ENCODE results near the gene HOXC9.

Gene HOXC9

DNA sequence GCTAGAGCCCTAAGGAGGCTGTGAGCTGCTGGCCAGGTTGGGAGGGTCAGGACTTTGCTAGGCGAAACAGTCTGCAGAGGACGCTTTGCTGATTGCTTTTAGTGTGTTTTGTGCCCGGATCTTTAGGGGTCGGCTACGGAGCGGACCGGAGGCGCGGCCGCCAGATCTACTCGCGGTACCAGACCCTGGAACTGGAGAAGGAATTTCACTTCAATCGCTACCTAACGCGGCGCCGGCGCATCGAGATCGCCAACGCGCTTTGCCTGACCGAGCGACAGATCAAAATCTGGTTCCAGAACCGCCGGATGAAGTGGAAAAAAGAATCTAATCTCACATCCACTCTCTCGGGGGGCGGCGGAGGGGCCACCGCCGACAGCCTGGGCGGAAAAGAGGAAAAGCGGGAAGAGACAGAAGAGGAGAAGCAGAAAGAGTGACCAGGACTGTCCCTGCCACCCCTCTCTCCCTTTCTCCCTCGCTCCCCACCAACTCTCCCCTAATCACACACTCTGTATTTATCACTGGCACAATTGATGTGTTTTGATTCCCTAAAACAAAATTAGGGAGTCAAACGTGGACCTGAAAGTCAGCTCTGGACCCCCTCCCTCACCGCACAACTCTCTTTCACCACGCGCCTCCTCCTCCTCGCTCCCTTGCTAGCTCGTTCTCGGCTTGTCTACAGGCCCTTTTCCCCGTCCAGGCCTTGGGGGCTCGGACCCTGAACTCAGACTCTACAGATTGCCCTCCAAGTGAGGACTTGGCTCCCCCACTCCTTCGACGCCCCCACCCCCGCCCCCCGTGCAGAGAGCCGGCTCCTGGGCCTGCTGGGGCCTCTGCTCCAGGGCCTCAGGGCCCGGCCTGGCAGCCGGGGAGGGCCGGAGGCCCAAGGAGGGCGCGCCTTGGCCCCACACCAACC lies 29.8 kb downstream of the HOXC9 start:
- no peak for DNase-seq

DNA sequence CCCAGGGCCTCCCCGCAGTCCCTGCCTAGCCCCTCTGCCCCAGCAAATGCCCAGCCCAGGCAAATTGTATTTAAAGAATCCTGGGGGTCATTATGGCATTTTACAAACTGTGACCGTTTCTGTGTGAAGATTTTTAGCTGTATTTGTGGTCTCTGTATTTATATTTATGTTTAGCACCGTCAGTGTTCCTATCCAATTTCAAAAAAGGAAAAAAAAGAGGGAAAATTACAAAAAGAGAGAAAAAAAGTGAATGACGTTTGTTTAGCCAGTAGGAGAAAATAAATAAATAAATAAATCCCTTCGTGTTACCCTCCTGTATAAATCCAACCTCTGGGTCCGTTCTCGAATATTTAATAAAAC lies 30.5 kb downstream of the HOXC9 start:
- no peak for DNase-seq

DNA sequence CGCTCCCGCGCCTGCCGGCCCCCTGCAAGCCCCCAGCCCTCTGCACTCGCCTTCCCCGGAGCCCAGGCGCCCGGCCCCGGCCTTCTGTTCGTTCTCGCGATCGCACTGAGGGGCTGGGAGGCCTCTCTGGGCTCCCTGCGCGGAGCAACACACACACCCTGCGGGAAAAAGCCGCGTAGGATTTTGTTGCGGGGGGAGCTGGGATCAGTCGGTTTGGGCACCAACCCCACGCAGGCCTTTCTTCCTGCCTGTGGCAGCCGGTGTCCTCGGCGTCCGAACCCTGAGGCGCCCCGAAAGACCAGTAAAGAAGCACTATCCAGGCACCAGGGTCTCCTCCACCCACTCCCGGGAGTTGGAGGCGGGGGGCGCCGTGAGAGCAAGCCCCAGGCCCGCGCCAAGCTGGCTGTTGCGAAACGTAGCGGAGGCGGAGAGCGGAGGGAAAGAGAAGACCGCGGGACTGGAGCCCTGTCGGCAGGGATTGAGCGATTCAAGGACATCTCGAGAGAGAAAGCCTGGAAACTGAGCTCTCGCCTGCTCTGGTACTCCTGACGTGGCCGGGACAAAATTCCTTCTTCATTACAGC lies 31.0 kb downstream of the HOXC9 start:
- DNase-seq = no peak

DNA sequence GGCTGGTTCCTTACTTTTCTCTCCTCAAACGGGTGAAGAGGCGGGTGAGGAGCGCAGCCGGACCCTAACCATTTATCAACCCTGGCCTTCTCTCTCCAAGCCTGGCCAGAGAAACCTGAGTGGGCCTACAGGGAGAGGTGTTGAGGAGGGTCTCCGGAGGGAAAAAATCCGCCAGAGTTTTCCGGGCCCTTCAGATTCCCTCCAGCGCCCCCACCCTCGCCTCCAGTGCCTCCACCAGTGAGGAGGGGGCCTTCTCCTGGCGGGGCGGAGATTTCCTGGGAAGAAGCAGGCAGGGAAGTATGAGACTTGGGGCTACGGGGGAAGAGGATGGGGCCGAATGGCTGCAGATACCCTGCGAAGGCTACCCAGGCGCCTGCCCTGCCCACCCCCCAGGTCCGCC lies 31.5 kb downstream of the HOXC9 start:
- no peak for DNase-seq

DNA sequence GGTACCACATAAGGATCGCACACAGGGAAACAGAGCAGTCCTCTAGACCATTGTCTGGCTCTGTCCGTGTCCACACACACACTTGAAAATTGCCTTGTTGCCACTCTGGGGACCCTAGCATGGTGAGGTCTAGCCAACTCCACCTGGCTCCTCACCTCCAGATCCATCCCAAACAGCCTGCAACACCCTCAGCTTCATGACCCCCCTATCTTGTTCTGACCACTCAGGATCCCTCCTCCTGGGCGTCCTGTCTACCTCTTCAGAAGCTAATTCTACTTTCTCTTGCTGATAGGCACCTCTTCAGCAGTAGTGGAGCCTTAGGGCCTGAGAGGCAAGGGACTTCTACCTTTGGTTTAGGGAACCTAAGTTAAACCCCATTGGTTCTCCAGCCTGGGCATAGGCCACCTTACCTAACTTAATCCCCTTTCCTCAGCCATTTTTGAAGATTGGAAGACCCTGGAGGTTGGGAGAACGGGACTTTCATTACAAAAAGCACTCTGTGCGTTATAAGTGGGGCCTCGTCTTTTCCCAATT lies 32.2 kb downstream of the HOXC9 start:
- DNase-seq = no peak

DNA sequence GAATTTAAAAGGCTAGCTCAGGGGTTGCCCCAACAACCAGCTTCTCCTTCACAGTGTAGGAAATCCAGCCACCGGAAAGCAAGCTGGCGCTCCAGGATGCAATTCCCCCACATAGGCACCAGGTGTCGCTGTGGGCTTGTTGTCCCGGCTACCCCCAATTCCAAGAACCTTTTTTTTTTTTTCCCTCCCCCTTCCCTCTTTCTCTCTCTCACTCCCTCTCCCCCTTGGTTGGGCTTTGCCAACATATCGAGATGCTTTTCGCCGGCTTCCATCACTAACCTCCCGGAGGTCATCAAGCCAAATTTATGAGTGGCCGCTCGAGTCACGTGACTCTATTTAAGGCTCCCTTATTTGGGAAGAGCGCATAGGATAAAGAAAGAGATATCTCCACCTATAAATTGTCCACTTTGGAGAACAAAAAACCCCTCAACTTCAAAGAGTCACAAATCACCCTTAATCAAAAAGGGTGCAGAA lies 32.7 kb downstream of the HOXC9 start, which contains the start of gene HOXC5:
TSS of gene HOXC5 (plus strand) at position 424 of the 474 bp plus-strand sequence. CDS start 73 bp downstream, outside the sequence.
- peak; percentile 47 for DNase-seq

DNA sequence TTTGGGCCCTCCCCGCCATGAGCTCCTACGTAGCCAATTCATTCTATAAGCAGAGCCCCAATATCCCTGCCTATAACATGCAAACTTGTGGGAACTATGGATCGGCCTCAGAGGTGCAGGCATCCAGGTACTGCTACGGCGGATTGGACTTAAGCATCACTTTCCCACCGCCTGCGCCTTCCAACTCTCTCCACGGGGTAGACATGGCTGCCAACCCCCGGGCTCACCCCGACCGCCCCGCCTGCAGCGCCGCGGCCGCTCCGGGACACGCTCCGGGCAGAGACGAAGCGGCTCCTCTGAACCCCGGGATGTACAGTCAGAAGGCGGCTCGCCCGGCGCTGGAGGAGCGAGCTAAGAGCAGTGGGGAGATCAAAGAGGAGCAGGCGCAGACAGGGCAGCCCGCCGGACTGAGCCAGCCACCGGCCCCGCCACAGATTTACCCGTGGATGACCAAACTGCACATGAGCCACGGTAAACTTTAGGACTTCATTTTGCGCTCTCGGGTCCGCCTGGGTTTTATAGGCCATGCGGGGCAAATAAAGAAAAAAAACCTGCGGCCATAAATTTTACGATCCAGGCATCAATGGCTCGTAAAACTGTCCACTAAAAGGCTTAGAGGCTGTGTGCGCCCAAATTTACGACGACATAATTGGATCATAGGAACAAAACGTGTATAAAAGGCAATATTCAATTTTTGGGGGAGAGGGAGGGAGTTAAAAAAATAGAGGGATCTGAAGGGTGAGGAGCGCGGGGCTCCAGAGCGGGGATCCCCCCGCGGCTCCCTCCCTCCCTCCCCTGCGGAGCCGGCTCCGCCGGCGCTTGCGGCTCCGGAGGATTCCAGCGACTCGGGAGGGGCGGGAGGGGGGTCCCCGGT lies 33.4 kb downstream of the HOXC9 start:
- DNase-seq = no peak

DNA sequence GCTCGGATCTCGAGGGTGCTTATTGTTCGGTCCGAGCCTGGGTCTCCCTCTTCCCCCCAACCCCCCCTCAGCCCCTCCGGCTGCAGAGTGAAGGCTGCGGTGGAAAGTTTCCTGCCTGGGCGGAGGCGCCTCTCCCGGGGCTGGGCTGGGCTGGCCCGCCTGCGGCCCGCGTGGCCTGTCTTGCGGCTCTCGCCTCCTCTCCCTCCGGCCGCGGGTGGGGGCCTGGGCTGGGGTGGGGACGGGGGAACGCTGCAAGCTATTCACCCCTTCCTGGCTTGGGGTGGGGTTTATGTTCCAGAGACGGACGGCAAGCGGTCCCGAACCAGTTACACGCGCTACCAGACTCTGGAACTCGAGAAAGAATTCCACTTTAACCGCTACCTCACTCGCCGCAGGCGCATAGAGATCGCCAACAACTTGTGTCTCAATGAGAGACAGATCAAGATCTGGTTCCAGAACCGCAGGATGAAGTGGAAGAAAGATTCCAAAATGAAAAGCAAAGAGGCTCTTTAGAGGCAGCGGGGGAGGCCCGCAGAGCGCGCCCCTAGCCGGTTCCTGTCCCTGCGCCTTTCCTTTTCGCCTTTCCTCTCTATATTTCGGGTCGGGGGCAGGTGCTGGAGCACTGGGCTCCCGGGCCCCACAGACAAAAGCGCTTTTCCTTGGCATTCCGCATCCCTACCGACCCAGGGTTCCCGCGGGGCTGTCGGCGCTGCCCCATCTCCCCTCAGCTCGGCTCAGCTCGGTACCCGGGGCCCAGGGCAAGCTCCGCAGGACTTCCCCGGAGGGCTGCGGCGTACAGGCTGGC lies 34.2 kb downstream of the HOXC9 start:
- DNase-seq = no peak

DNA sequence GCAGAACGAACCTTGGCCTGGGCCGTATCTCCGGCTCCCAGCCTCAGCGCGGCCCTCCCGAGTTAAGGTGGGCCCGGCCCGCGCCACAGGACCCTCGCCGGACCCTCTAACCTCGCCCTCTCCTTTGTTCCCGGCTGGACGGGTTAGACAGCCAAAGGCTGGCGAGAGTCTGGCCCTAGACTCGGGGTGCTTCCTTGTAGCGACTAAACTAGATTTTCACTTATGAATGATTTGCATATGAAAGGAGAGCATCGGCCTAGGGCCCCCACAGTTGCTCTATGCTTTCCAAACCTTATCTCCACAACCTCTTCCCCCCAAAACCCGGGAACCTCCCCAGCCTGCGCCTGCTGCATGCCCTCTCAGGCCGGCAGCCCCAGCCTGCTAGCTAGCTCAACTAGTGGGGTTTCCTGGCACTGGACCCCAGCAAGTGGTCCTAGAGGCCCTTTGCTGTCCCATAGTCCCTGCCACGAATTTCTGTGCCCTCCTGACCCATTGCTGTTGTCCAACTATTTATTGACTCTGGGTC lies 34.9 kb downstream of the HOXC9 start:
- no peak for DNase-seq

DNA sequence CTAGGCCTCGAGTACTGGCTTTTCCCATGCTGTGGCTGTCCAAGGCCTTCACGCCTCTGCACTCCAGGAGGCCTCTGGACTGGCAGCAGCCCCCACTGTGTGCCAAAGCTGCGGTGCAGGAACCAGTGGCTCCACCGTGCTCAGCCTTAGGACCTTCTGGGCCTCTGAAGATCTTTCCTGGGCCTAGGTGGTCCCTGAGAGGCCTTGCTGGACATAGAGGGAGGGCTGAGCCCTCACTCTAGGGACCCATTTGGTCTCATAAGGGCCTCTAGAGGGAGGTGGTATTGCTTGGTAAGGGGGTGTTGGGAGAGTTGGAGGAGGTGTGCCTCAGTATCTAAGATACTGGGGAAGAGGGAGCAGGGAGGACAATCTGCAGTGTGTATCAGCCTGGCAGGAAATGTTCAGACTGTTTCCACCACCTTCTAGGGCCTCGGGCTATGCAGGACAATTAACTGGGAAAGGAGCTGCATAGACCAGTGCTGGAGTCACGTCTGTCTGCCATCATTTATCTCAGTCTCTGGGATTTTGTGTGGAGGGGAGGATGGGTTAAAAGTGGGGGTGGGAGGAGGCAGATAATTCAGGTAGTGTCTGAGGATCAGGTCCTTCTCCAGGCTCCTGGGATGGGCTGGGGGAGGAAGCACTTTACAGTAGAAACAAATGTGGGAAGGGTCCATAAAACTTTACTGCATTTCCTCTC lies 35.8 kb downstream of the HOXC9 start:
- DNase-seq = no peak

DNA sequence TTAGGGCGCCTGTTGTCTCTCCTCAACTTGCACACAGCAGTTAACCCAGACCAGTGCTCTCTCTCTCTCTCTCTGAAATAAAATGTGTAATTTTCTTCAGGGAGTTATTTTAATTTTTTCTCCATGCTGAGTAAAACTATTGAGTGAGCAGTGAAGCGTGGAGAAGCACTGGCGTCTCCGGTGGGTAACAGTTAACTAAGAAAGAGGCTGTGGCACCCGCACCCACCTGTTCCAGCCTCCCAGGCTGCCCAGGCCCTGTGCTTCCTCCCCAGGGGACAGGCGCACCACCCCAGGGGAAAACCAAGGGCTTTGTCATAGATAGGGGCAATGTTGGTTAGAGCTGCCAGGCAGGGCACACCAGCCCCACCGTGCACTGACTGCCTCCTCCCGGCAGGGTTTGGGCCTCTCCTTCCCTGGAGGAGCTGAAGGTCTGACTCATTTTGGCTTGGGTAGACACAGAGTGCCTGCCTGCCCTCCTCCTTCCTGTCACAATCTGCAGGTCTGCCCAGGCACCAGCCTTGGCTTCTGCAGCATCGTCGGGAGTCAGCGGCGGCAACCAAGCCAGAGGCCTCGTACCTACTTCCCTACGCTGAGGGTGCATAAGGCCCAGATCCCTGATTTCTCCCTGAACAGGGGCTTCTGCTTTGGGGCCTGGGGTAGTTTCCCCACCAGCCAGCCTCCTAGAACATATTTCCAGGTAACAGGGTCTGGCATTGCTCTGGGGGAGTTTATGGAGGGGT lies 36.8 kb downstream of the HOXC9 start:
- DNase-seq = no peak

DNA sequence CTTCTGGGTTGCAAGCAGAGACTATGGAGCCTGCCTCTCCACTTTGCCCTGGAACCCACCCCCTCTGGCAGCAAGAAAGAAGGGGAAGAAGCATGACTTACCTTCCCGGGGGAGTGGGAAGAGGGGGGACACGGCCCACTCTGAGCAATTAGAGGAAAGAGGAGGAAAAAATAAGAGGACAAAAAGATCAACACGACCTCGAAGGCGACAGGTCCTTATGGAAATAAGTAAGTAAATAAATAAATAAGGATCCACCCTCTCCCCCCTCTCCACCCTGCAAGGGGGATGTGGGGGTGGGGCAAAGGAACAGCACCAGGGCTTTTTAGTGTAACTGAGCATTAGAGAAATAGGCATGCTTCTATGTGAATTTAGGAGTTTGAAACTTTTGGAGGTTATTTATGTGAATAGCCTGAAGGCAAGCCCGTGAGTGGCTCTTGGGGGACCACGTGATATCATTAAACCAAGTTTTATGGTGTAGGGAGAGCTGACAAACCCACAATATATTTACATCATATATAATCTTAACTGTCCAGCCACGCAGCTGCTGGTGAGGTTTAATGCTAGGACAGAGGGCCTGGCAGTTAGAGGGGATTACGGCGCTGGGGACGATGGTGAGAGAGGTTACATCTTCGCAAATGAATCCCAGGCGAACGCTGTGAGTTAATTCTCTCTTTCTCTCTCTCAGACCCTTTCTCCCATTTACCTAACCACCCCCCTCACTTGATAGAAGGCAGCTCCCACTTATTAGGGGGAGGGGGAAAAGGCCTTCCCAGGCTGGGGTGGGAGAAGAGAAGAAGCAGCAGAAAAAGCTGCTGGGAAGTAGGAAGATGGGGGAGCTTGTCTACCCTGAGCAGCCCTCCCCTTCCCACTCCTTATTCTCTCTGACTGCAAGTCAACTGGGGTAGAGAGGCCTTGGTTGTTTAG lies 37.7 kb downstream of the HOXC9 start:
- no peak for DNase-seq

DNA sequence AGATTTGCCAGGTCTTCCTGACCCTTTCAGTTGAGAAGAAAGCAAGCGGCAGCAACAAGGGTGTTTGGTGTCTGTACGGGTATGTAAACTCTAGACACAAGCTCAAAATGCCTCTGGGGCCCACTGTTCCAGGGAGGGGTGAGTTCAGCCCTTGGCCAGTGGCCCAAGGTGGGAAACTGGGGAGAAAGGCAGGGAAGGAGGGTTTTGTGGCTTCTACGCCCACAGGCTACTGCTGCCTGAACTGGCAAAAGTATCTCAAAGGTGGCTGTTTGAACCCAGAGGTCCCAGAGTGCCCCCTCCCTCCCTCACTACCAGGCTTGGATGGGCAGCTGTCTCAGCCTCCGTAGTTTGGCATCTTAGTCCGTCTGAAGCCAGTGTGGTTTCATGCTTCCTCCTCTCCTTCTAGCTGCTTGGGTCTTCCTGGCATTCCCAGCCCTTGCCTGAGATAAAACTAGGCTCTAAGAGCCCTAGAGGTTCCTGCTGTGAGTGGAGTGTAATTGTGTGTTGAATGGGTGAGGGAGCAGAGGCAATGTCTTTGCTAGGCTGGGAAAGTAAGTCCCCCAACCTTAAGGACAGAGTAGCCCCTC lies 38.4 kb downstream of the HOXC9 start:
- no peak for DNase-seq

DNA sequence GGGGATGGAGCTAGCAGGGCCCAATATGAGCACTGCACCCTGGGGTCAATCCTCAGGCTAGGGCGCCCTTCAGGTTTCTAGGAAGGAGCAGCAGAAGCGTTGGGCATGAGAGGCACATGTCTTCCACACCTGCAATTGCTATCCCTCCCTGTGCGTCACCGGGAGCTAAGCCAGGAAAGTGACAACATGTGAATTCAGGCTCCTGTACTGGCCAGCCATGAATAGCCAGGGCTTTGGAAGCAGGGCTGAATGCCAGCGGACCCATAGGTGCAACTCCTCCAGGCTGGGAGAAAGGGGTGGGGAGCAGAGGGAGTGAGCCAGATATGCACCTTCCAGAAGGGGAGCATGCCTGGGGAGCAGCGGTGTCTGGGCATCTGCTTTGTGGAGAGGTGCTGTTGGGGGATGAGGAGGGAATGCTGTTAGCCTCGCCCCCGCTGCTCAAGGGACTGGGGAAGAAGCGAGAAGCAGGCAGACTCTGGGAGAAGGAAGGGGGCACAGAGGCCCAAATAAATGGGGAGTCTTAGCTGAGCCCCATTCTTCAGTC lies 39.0 kb downstream of the HOXC9 start:
- no peak for DNase-seq

DNA sequence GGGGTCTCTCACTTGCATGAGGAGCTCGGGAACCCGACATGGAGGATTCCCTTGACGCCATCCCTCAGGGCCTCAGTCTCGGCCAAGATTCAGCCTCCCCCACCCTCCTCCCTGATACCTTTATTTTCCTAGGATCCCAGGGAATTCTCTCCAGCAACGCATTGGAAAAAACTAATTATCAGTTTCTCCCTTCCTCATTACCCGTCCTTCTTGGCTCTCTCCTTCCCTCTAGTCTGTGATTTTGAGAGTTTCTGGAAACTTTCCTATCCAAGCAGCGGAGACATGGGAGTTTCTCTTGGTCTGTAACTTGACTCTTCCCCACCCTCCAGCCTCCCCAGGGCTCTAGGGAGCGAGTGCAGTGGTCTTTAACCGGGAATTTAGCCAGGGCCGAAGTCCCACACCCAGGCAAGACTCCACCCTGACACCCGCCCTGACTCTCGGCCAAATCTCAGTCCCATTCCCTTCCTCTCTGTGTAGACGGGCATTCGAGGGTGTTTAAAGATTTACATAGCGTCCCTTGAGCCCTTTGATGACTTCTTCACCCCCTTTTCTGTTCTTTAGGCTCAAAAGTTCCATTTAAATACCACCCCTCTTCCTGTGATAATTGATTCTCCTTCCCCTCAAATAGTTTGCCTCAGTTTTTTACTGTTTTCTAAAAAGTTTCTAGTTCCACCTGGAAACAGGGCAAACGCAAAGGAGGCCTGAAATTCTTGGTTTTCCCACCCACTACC lies 39.6 kb downstream of the HOXC9 start:
- no peak for DNase-seq

DNA sequence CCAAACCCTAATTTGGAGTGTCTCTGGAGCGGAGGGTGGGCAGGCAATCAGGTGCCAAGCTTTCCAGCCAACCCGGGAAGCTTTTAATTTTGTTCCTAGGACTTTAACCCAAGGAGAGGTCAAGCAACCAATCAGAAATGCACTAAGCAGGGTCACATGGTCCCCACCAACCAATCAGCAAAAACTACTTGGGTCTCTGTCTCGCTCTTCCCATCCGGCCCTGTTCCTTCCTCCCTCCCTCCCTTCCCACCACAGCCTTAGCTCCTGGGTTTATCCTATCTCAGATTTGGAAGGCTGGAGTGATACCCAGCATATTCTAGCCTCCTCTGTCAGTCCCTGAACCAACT lies 40.2 kb downstream of the HOXC9 start:
- no peak for DNase-seq

DNA sequence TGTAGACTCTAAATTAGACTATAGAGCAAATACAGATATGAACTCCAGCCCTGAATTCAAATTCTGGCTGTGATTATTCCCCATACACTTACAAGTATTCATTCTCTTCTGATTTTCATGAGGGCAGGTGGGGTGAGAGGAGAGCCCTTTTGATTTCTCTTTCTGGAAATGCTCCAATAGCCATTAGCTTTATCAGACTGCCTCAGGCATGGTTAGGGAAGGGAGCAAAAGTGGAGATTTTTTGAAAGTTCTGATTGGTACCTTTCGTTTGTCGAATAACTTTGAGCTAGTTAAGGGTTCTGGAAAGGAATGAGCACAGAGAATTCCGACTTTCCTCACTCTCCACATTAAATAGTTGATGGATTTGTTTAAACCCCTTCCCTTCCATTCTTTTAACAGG lies 40.7 kb downstream of the HOXC9 start:
- DNase-seq = no peak

DNA sequence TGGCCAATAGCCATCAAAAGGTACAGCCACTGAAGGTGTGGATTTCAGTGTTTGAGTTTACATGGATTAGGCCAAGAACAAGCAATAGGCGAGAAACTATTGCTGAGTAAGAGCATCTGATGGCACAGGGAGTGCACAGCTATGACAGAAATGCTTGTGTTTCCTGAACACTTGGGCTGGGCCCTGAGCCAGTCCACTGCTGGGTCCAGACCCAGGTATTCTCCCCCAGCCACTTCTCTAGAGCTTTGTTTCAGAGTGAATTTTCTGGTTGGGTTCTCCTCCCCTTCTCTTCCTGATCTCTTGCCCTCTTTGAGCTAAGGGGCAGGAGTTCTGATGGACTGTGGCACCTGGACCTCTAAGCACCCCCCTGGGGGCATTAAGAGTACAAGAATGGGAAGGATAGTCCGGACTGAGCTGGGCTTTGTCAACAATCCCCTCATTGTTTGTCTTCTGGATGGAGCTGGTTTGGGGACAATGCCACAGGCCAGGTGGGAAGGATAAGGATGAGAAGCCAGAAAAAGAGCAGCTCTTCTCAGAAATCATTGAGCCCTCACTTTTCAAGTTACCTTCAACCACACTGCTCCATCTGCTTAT lies 41.2 kb downstream of the HOXC9 start:
- DNase-seq = no peak
